ENCODE results near the gene GSC2. TPM values are rescaled to one million over a fixed set of nuclear protein-coding genes. Genes with fewer than 3 reads are reported as not detected.

The GSC2 gene
- total RNA-seq, 1 donor from 2014 or later: not detected

- peaks cover 47% of the 10 kb centered on the region for H3K36me3 ChIP-seq
- intact Hi-C loops (cut with micrococcal nuclease): no loop called here
- no peak for DNase-seq
- no peaks in the 10 kb centered on the region for H3K27me3 ChIP-seq (ENCODE audit: low read depth)
- TF ChIP-seq CTCF (IDR thresholded peaks at IDR 0.05; ENCODE audit: borderline replicate concordance): no peak
- H3K9me3 ChIP-seq (replicated peaks): no peaks in the 10 kb centered on the region
- H3K27ac ChIP-seq (replicated peaks): no peak overlapping the region
- no peaks in the 10 kb centered on the region for H3K4me1 ChIP-seq
- no peak overlapping the region for H3K4me3 ChIP-seq
Measured at GRCh38 chr22:19132153-19132552, 17.9 kb downstream of the GSC2 start.

- H3K4me3 ChIP-seq: no peak overlapping the region
- TF ChIP-seq CTCF (IDR thresholded peaks at IDR 0.05; ENCODE audit: borderline replicate concordance): no peak
- H3K27ac ChIP-seq (replicated peaks): no peak overlapping the region
- DNase-seq: no peak
- no peaks in the 10 kb centered on the region for H3K9me3 ChIP-seq (replicated peaks)
- intact Hi-C loops (cut with micrococcal nuclease): no loop called here
- H3K36me3 ChIP-seq: peaks cover 42% of the 10 kb centered on the region
- no peaks in the 10 kb centered on the region for H3K27me3 ChIP-seq (ENCODE audit: low read depth)
- H3K4me1 ChIP-seq: no peaks in the 10 kb centered on the region
Measured at GRCh38 chr22:19131685-19132015, 18.4 kb downstream of the GSC2 start.

- no peaks in the 10 kb centered on the region for H3K27me3 ChIP-seq (ENCODE audit: low read depth)
- H3K4me3 ChIP-seq: no peak within 1 kb of the TSS
- intact Hi-C loops (cut with micrococcal nuclease): no loop called here
- H3K27ac ChIP-seq (replicated peaks): no peak within 1 kb of the TSS
- TF ChIP-seq CTCF (IDR thresholded peaks at IDR 0.05; ENCODE audit: borderline replicate concordance): no peak
- peaks cover 37% of the 10 kb centered on the region for H3K36me3 ChIP-seq
- no peak for DNase-seq
- no peaks in the 10 kb centered on the region for H3K4me1 ChIP-seq
- no peaks in the 10 kb centered on the region for H3K9me3 ChIP-seq (replicated peaks)
Measured at GRCh38 chr22:19130959-19131684, 19.0 kb downstream of the GSC2 start, which contains the start of gene TSSK2. TSSK2 (plus strand) TSS chr22:19131308; CDS start chr22:19131400, 92 bp downstream.

GRCh38 chr22:19129871-19130270 lies 20.2 kb downstream of the GSC2 start:
- Histone ChIP-seq H3K27ac (replicated peaks) (no peak overlapping the region), H3K4me1 (no peaks in the 10 kb centered on the region), H3K9me3 (replicated peaks) (no peaks in the 10 kb centered on the region), H3K36me3 (peaks cover 26% of the 10 kb centered on the region), H3K4me3 (no peak overlapping the region), H3K27me3 (ENCODE audit: low read depth) (no peaks in the 10 kb centered on the region)
- no peak for DNase-seq
- intact Hi-C loops (cut with micrococcal nuclease): no loop called here
- no peak for TF ChIP-seq CTCF (IDR thresholded peaks at IDR 0.05; ENCODE audit: borderline replicate concordance)

DNA sequence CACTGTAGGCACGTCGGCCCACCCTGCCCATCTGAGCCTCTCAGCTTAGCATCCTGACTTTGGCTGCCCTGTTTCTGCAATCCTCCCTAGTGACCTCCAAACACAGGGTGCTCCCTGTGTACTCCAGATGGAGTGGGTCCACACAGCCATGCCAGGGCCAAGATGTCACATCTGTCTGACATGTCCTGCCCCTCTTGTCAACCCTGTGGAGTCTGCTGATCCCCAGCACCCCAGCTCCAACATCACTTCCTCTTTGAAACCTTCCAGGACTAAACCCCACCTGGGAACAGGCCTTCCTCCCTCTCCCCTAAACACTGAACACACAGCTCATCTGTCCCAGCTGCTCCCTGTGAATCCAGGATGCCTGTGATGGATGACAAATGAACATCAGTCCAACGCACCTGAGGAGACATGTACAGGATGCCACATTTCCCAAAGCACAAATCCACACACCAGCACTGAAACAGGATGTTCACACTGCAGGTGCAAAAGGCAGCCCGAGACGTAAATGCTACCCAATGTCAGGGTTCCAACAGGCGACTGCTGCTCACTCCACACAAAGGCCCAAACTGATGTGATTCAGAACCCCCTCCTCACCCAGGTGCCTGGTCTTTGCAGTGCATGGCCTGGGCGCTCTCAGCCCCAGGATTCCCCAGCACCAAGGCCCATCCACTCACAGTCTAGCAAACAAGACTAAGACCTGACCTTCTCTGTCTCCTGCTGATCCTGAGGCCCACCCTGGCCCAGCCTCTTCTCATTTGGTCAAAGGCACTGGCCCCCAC lies 21.0 kb downstream of the GSC2 start:
- Histone ChIP-seq H3K9me3 (replicated peaks) (no peaks in the 10 kb centered on the region), H3K4me3 (no peak overlapping the region), H3K27me3 (ENCODE audit: low read depth) (no peaks in the 10 kb centered on the region), H3K4me1 (no peaks in the 10 kb centered on the region), H3K27ac (replicated peaks) (no peak overlapping the region), H3K36me3 (peaks cover 18% of the 10 kb centered on the region)
- TF ChIP-seq CTCF (IDR thresholded peaks at IDR 0.05; ENCODE audit: borderline replicate concordance): no peak
- intact Hi-C loops (cut with micrococcal nuclease): no loop called here
- DNase-seq: no peak

Measured in left ventricle myocardium inferior (tissue), 1 donor.